IgD-negative memory B cell (primary cell): ENCODE results near the gene RBM33. TPM values are rescaled to one million over a fixed set of nuclear protein-coding genes. Genes with fewer than 3 reads are reported as not detected.

Source experiments
- H3K27ac Mint-ChIP-seq, 3 donors: one replicate each; pipeline ENCODE4 v1.8.0; 2020 to 2022; ENCODE audit warnings: mild to moderate bottlenecking in 3 of 3, mixed read lengths in 3 of 3, moderate library complexity in 1 of 3
- H3K27me3 Mint-ChIP-seq: one replicate; pipeline ENCODE4 v1.8.0; 2021; ENCODE audit warnings: mixed read lengths
- H3K36me3 Mint-ChIP-seq: one replicate; pipeline ENCODE4 v1.8.0; 2020; ENCODE audit warnings: mild to moderate bottlenecking, mixed read lengths
- H3K4me1 Mint-ChIP-seq, 3 donors: one replicate each; pipeline ENCODE4 v1.8.0; 2020 to 2022; ENCODE audit warnings: mixed read lengths in 3 of 3, mild to moderate bottlenecking in 1 of 3
- H3K4me3 Mint-ChIP-seq, 4 donors: one replicate each; pipeline ENCODE4 v1.8.0; 2020 to 2022; ENCODE audit warnings: mild to moderate bottlenecking in 4 of 4, mixed read lengths in 4 of 4, moderate library complexity in 3 of 4
- H3K9me3 Mint-ChIP-seq, 3 donors: one replicate each; pipeline ENCODE4 v1.8.0; 2020 to 2021; ENCODE audit warnings: mixed read lengths in 3 of 3, mild to moderate bottlenecking in 1 of 3
- polyA plus RNA-seq: library from polyadenylated mRNA; unstranded; fragments of 300-500 nt; fragmentation: Illumina TruSeq; gene quantifications from one replicate; pipeline ENCODE4 v1.2.3, GENCODE V29; 2021

RBM33 gene
- polyA plus RNA-seq, 1 donor from 2014 or later = 72.4 TPM

- H3K36me3 Mint-ChIP-seq = peaks cover 3% of the 10 kb centered on the region
- no peaks in the 10 kb centered on the region for H3K9me3 Mint-ChIP-seq
- H3K27ac Mint-ChIP-seq = peak overlapping the region in 1 of 3 donors; percentile 68
- peak overlapping the region in 2 of 4 donors; percentile 8 to 30 for H3K4me3 Mint-ChIP-seq
- peaks cover 19 to 44% (median 20%) of the 10 kb centered on the region in 3 donors for H3K4me1 Mint-ChIP-seq
- H3K27me3 Mint-ChIP-seq = no peaks in the 10 kb centered on the region
These were observed 94.4 kb downstream of the RBM33 start for GRCh38 chr7:155738652-155739537.

- Mint-ChIP-seq H3K4me3 (no peak overlapping the region), H3K27me3 (no peaks in the 10 kb centered on the region), H3K27ac (no peak overlapping the region), H3K9me3 (no peaks in the 10 kb centered on the region), H3K36me3 (peaks cover 3% of the 10 kb centered on the region), H3K4me1 (peaks cover 11 to 37% (median 18%) of the 10 kb centered on the region in 3 donors)
These were observed 95.2 kb downstream of the RBM33 start for GRCh38 chr7:155739538-155740143.

GRCh38 chr7:155741082-155741481, 96.6 kb downstream of the RBM33 start:
- no peaks in the 10 kb centered on the region for H3K27me3 Mint-ChIP-seq
- peaks cover 5% of the 10 kb centered on the region for H3K36me3 Mint-ChIP-seq
- peaks cover 11 to 30% (median 12%) of the 10 kb centered on the region in 3 donors for H3K4me1 Mint-ChIP-seq

DNA sequence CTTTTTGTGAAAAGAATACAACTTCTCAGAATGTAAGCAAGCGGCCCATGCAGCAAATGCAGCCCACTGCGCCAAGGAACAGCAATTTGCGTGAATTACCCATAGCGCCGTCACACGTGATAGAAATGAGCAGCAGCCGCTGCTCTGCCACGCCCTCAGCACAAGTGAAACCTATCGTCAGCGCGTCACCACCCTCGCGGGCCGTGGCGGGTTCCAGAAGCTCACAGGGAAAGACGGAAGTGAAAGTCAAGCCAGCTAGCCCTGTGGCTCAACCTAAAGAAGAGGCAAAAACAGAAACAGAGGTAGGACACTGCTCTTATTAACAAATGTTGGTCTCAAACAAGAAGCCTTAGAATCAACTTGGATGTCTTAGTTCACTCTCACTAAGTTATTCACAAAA, 97.3 kb downstream of the RBM33 start:
- peaks cover 14 to 35% (median 16%) of the 10 kb centered on the region in 3 donors for H3K4me1 Mint-ChIP-seq

More at GRCh38 chr7:155741082-155741481, 96.6 kb downstream of the RBM33 start:
- no peaks in the 10 kb centered on the region for H3K9me3 Mint-ChIP-seq
- H3K27ac Mint-ChIP-seq = peak overlapping the region; percentile 70 to 89 (median 78)
- peak overlapping the region in 1 of 4 donors; percentile 60 for H3K4me3 Mint-ChIP-seq

DNA sequence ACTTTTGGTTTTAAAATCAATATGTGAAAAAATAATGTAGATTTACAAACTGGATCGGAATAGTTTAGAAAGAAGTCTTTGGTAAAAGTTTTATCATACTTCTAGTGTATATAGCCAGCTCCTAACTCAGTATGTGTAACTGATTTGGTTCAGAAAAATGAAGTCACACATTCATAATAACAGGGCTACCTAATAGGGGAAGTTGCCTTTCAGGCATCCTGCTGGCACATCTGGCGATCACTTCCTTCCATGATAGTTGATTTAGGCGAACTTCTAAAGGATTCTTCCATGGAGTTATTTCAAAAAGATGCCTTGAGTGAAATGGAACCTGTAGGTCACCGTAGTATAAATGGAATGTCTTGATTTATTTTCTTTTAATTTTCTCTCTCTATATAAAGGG, 98.7 kb downstream of the RBM33 start:
- Mint-ChIP-seq H3K4me1 (peaks cover 16 to 41% (median 20%) of the 10 kb centered on the region in 3 donors), H3K27me3 (no peaks in the 10 kb centered on the region), H3K27ac (peak overlapping the region in 2 of 3 donors; percentile 46 to 80), H3K9me3 (no peaks in the 10 kb centered on the region), H3K4me3 (peak overlapping the region in 1 of 4 donors; percentile 15), H3K36me3 (peaks cover 5% of the 10 kb centered on the region)

More for the DNA sequence above, 97.3 kb downstream of the RBM33 start:
- no peaks in the 10 kb centered on the region for H3K27me3 Mint-ChIP-seq
- peaks cover 5% of the 10 kb centered on the region for H3K36me3 Mint-ChIP-seq
- H3K9me3 Mint-ChIP-seq = no peaks in the 10 kb centered on the region
- peak overlapping the region in 3 of 4 donors; percentile 16 to 89 (median 79) for H3K4me3 Mint-ChIP-seq
- peak overlapping the region; percentile 70 to 89 (median 78) for H3K27ac Mint-ChIP-seq

- no peaks in the 10 kb centered on the region for H3K9me3 Mint-ChIP-seq
- peaks cover 17 to 52% (median 23%) of the 10 kb centered on the region in 3 donors for H3K4me1 Mint-ChIP-seq
- peak overlapping the region in 1 of 4 donors; percentile 79 for H3K4me3 Mint-ChIP-seq
- no peak overlapping the region for H3K27ac Mint-ChIP-seq
- no peaks in the 10 kb centered on the region for H3K27me3 Mint-ChIP-seq
- H3K36me3 Mint-ChIP-seq = peaks cover 3% of the 10 kb centered on the region
These were observed 100.7 kb downstream of the RBM33 start for GRCh38 chr7:155744971-155745683.

GRCh38 chr7:155745737-155746136, 101.3 kb downstream of the RBM33 start:
- H3K4me1 Mint-ChIP-seq = peaks cover 17 to 48% (median 25%) of the 10 kb centered on the region in 3 donors
- H3K4me3 Mint-ChIP-seq = no peak overlapping the region
- H3K36me3 Mint-ChIP-seq = peaks cover 3% of the 10 kb centered on the region
- no peaks in the 10 kb centered on the region for H3K9me3 Mint-ChIP-seq
- no peak overlapping the region for H3K27ac Mint-ChIP-seq
- no peaks in the 10 kb centered on the region for H3K27me3 Mint-ChIP-seq

DNA sequence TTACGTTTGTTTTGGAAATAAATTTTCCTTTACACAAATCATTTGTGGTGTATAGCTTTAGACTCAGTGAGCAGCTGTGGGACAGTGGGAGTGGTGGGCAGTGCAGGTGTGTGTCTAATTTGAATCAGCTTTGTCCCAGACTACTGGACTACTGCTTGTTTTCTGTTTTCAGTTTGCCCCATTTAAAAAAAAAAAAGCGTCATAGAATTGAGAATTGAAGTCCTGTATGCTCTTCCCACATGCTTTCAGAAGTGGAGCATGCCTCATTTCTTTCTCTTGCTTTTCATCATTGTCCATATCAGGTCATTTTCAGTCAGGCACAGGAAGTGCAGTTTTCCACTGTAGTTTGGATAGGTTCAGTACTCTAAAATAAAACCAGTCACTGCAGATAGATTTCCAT, 101.7 kb downstream of the RBM33 start:
- H3K27ac Mint-ChIP-seq = peak overlapping the region in 1 of 3 donors; percentile 26
- H3K4me1 Mint-ChIP-seq = peaks cover 17 to 46% (median 26%) of the 10 kb centered on the region in 3 donors
- H3K27me3 Mint-ChIP-seq = no peaks in the 10 kb centered on the region
- H3K9me3 Mint-ChIP-seq = no peaks in the 10 kb centered on the region
- peaks cover 3% of the 10 kb centered on the region for H3K36me3 Mint-ChIP-seq
- H3K4me3 Mint-ChIP-seq = peak overlapping the region in 1 of 4 donors; percentile 2

DNA sequence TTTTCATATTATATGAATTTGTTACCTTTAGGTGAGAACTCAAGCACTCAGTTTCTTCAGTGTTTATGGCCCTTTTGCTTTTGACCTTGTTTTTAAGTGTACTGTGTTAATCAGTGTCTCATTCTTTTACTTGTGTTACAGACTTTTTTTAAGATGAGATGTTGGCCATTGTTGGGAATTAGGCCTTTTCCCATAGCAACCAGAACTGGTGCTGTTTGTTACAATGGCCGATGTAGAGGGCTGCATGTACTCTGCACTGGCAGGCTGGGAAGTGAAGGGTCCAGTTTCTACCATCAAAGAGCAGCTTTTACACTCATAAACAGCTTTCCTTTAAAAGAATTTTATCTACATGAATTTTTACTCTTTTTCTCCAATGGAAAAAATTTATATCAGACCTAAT, 102.7 kb downstream of the RBM33 start:
- no peak overlapping the region for H3K4me3 Mint-ChIP-seq
- peaks cover 3% of the 10 kb centered on the region for H3K36me3 Mint-ChIP-seq
- H3K27ac Mint-ChIP-seq = no peak overlapping the region
- H3K4me1 Mint-ChIP-seq = peaks cover 18 to 44% (median 31%) of the 10 kb centered on the region in 3 donors
- no peaks in the 10 kb centered on the region for H3K9me3 Mint-ChIP-seq
- no peaks in the 10 kb centered on the region for H3K27me3 Mint-ChIP-seq

DNA sequence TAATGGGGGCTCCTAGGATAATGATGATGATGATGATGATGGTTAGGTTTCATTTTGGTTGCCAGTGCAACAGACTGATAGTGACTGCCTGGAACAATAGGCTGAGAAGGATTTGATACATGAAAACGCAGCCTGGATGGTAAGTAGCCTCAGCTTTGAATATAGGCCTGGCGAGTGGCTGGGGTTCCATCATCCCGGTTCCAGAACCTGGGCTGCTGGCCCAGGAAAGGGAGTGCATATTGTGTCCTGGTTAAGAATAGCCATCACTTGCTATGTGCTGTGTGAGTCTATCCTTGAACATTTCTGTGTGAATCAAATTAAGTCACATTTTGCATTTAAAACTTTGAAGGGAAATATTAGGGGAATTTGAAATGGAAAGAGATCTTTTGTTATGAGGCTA, 105.1 kb downstream of the RBM33 start:
- no peak overlapping the region for H3K4me3 Mint-ChIP-seq
- no peaks in the 10 kb centered on the region for H3K9me3 Mint-ChIP-seq
- H3K36me3 Mint-ChIP-seq = peaks cover 3% of the 10 kb centered on the region

GRCh38 chr7:155750255-155751125, 106.0 kb downstream of the RBM33 start:
- H3K27ac Mint-ChIP-seq = no peak overlapping the region
- peaks cover 39 to 67% (median 55%) of the 10 kb centered on the region in 3 donors for H3K4me1 Mint-ChIP-seq
- H3K9me3 Mint-ChIP-seq = no peaks in the 10 kb centered on the region
- H3K36me3 Mint-ChIP-seq = no peaks in the 10 kb centered on the region
- no peak overlapping the region for H3K4me3 Mint-ChIP-seq
- H3K27me3 Mint-ChIP-seq = peaks cover 2% of the 10 kb centered on the region

More for the DNA sequence above, 105.1 kb downstream of the RBM33 start:
- Mint-ChIP-seq H3K4me1 (peaks cover 34 to 59% (median 50%) of the 10 kb centered on the region in 3 donors), H3K27me3 (peaks cover 2% of the 10 kb centered on the region), H3K27ac (no peak overlapping the region)

- Mint-ChIP-seq H3K27ac (no peak overlapping the region), H3K4me1 (peaks cover 42 to 69% (median 55%) of the 10 kb centered on the region in 3 donors), H3K36me3 (peaks cover 2% of the 10 kb centered on the region), H3K27me3 (peaks cover 2% of the 10 kb centered on the region), H3K4me3 (no peak overlapping the region), H3K9me3 (no peaks in the 10 kb centered on the region)
These were observed 106.9 kb downstream of the RBM33 start for GRCh38 chr7:155751409-155751808.

DNA sequence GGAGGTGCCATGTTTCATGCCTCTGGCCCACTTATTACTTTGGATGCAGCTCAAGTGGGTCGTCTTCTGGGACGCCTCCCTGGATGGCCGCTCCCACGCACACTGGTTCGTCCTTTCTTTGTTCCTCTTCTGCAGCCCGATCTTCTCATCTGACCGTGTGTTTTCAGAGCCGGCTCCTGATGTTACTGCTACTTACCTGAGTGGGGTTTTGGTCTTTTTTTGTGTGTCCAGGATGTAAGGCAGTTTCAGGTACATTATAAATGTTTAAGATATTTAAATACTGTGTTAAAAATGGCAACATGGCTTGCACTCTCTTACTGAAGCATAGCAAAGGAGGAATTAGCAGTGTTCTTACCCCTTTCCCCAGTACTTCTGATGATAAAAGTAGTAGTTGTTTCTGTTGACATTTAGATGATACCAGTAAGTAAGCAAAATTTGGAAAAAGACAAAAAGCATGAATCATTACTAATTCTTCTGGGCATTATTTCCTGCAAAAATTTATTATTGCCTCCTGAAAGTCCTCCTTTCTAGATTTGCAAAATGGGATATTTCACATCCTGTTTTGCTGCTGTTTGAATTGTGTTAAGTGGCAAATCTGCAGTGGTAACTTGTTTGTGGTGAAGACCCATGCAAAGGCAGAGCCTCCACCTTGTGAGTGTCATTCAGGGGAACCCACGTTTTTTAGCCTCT, 108.4 kb downstream of the RBM33 start:
- Mint-ChIP-seq H3K4me3 (peak overlapping the region; percentile 10 to 87 (median 66)), H3K27ac (peak overlapping the region; percentile 66 to 73 (median 70)), H3K27me3 (peaks cover 2% of the 10 kb centered on the region), H3K4me1 (peaks cover 44 to 65% (median 60%) of the 10 kb centered on the region in 3 donors), H3K36me3 (peaks cover 4% of the 10 kb centered on the region), H3K9me3 (no peaks in the 10 kb centered on the region)
